GM18520 (cell line): ENCODE measurements around the gene RPRD1B.

ENCODE experiments used
- ATAC-seq: cut with Tn5 transposase; IDR thresholded peaks from one replicate; pipeline ENCODE4 v1.9.1; 2021; ENCODE audit not compliant: unreplicated experiment

Gene RPRD1B

GRCh38 chr20:38117205-38117604 lies 83.7 kb downstream of the RPRD1B start:
- ATAC-seq, result no peak

GRCh38 chr20:38117635-38118034 lies 84.1 kb downstream of the RPRD1B start:
- ATAC-seq, result no peak

- ATAC-seq, result no peak
These were observed 85.9 kb downstream of the RPRD1B start for GRCh38 chr20:38119446-38119845.

GRCh38 chr20:38120625-38120988 lies 87.1 kb downstream of the RPRD1B start:
- ATAC-seq, result no peak

- ATAC-seq, result no peak
These were observed 88.2 kb downstream of the RPRD1B start for GRCh38 chr20:38121741-38122140.

GRCh38 chr20:38123021-38123587 lies 89.6 kb downstream of the RPRD1B start:
- ATAC-seq, result no peak

- no peak for ATAC-seq
These were observed 91.9 kb downstream of the RPRD1B start for GRCh38 chr20:38125157-38126056.

GRCh38 chr20:38126146-38126921 lies 92.8 kb downstream of the RPRD1B start:
- ATAC-seq, result no peak

GRCh38 chr20:38126932-38127621 lies 93.5 kb downstream of the RPRD1B start:
- ATAC-seq, result no peak

GRCh38 chr20:38127920-38128528 lies 94.5 kb downstream of the RPRD1B start:
- ATAC-seq, result no peak

GRCh38 chr20:38128691-38129090 lies 95.1 kb downstream of the RPRD1B start:
- ATAC-seq, result no peak

- ATAC-seq, result no peak
These were observed 95.8 kb downstream of the RPRD1B start for GRCh38 chr20:38129248-38129865.

GRCh38 chr20:38129893-38130609 lies 96.5 kb downstream of the RPRD1B start:
- no peak for ATAC-seq

- ATAC-seq, result no peak
These were observed 97.4 kb downstream of the RPRD1B start for GRCh38 chr20:38130687-38131587.

GRCh38 chr20:38131588-38132121 lies 98.1 kb downstream of the RPRD1B start:
- ATAC-seq, result no peak

GRCh38 chr20:38132156-38132909 lies 98.8 kb downstream of the RPRD1B start:
- no peak for ATAC-seq

GRCh38 chr20:38132910-38133501 lies 99.5 kb downstream of the RPRD1B start:
- ATAC-seq, result no peak
